CD4-positive, alpha-beta memory T cell (primary cell): ENCODE data around the gene AVPI1. TPM values are rescaled to one million over a fixed set of nuclear protein-coding genes. Genes with fewer than 3 reads are reported as not detected.

Experiments used
- CTCF ChIA-PET: fragments of 350-600 bp; sonication (Branson Sonifier 250); formaldehyde crosslinking; loops from one replicate; lab custom pipeline; 2021; ENCODE audit warnings: inconsistent platforms; ENCODE audit not compliant: partially characterized antibody; lab: Charles Lee
- POLR2A ChIA-PET: fragments of 350-600 bp; sonication (Branson Sonifier 250); formaldehyde crosslinking; loops from one replicate; lab custom pipeline; 2021; ENCODE audit not compliant: partially characterized antibody; lab: Charles Lee
- DNase-seq, 5 donors: peaks; one replicate each; pipeline versions ENCODE4 v3.0.0 to v3.0.0-alpha.2; 2020 to 2022; ENCODE audit warnings: mixed read lengths in 1 of 5
- H3K27ac ChIP-seq: one replicate; pipeline ENCODE4 v1.7.0; 2013; ENCODE audit warnings: low read depth, low read length
- H3K27me3 ChIP-seq: 2 replicates; pipeline ENCODE4 v1.7.0; 2013; ENCODE audit warnings: mild to moderate bottlenecking, low read length, moderate library complexity; ENCODE audit not compliant: insufficient read depth
- H3K36me3 ChIP-seq: 2 replicates; pipeline ENCODE4 v1.7.0; 2013; ENCODE audit warnings: mild to moderate bottlenecking, low read length, moderate library complexity; ENCODE audit not compliant: insufficient read depth
- H3K4me1 ChIP-seq: 2 replicates; pipeline ENCODE4 v1.7.0; 2013; ENCODE audit warnings: mild to moderate bottlenecking, low read length, moderate library complexity; ENCODE audit not compliant: insufficient read depth
- H3K4me3 ChIP-seq, 2 donors: one replicate each; pipeline ENCODE4 v1.7.0; 2013; ENCODE audit warnings: low read length in 2 of 2, mild to moderate bottlenecking in 1 of 2
- H3K9me3 ChIP-seq, 2 donors: one replicate each; pipeline ENCODE4 v1.7.0; 2013; ENCODE audit warnings: low read length in 2 of 2, control low read depth in 1 of 2; ENCODE audit not compliant: control insufficient read depth in 1 of 2
- H3K27ac Mint-ChIP-seq, 7 donors: one replicate each; pipeline ENCODE4 v1.8.0; 2020 to 2021; ENCODE audit warnings: mixed read lengths in 7 of 7, mild to moderate bottlenecking in 6 of 7, inconsistent platforms in 3 of 7, moderate library complexity in 3 of 7
- H3K27me3 Mint-ChIP-seq, 2 donors: one replicate each; pipeline ENCODE4 v1.8.0; 2020 to 2021; ENCODE audit warnings: mixed read lengths in 2 of 2
- H3K36me3 Mint-ChIP-seq, 2 donors: one replicate each; pipeline ENCODE4 v1.8.0; 2020 to 2021; ENCODE audit warnings: mixed read lengths in 2 of 2, inconsistent platforms in 1 of 2, mild to moderate bottlenecking in 1 of 2
- H3K4me1 Mint-ChIP-seq, 4 donors: one replicate each; pipeline ENCODE4 v1.8.0; 2020 to 2021; ENCODE audit warnings: mixed read lengths in 4 of 4, mild to moderate bottlenecking in 1 of 4
- H3K4me3 Mint-ChIP-seq, 8 donors: one replicate each; pipeline ENCODE4 v1.8.0; 2020 to 2021; ENCODE audit warnings: mixed read lengths in 8 of 8, mild to moderate bottlenecking in 7 of 8, moderate library complexity in 6 of 8, inconsistent platforms in 3 of 8
- H3K9me3 Mint-ChIP-seq, 8 donors: one replicate each; pipeline ENCODE4 v1.8.0; 2020 to 2021; ENCODE audit warnings: mixed read lengths in 8 of 8, mild to moderate bottlenecking in 5 of 8, inconsistent platforms in 3 of 8, moderate library complexity in 1 of 8
- intact Hi-C: fragments of 100-400 bp; cut with micrococcal nuclease; formaldehyde crosslinking; loops from one replicate; pipeline ENCODE4 v1.15.1; 2023
- polyA plus RNA-seq, 2 donors: library from polyadenylated mRNA; unstranded; fragments of 300-500 nt; fragmentation: Illumina TruSeq; gene quantifications; one replicate each; pipeline ENCODE4 v1.2.3, GENCODE V29; 2021
- total RNA-seq, 2 experiments: library from RNA; stranded (reverse); gene quantifications; one replicate each; pipeline ENCODE4 v1.2.3, GENCODE V29; 2021

The AVPI1 gene
- total and polyA plus RNA-seq, 4 experiments from 2014 or later = 1.8 to 5.6 (median 2.1) TPM

GRCh38 chr10:97683556-97684367, 3.3 kb downstream of the AVPI1 start:
- DNase-seq = no peak
- Histone ChIP-seq H3K4me3 (no peak overlapping the region), H3K27me3 (no peaks in the 10 kb centered on the region), H3K36me3 (no peaks in the 10 kb centered on the region), H3K9me3 (no peaks in the 10 kb centered on the region), H3K27ac (no peak overlapping the region), H3K4me1 (peaks cover 29% of the 10 kb centered on the region)
- Mint-ChIP-seq H3K4me1 (peaks cover 5 to 15% (median 10%) of the 10 kb centered on the region in 4 donors), H3K27ac (peak overlapping the region in 2 of 7 donors; percentile 17 to 35), H3K27me3 (no peaks in the 10 kb centered on the region), H3K9me3 (no peaks in the 10 kb centered on the region), H3K4me3 (no peak overlapping the region), H3K36me3 (no peaks in the 10 kb centered on the region)
- CTCF ChIA-PET = interaction anchor here (1.2 to 8.3 kb wide), 6 partner anchors 9 to 51 kb away, joined by 3 to 118 read pairs (median 4); no protein-coding TSS in a partner anchor
- intact Hi-C loops = no loop called here
- POLR2A ChIA-PET = interaction anchor here (0.7 to 1.2 kb wide), 2 partner anchors 30 to 53 kb away, joined by 4 to 7 read pairs; partner anchors contain the start of gene ZFYVE27

- peaks cover 17% of the 10 kb centered on the region for H3K4me1 ChIP-seq
- POLR2A ChIA-PET = no interaction called here
- Mint-ChIP-seq H3K27me3 (no peaks in the 10 kb centered on the region), H3K9me3 (no peaks in the 10 kb centered on the region), H3K4me3 (no peak overlapping the region), H3K4me1 (peaks cover 0 to 9% (median 2%) of the 10 kb centered on the region in 4 donors), H3K36me3 (no peaks in the 10 kb centered on the region), H3K27ac (no peak overlapping the region)
- intact Hi-C loops = no loop called here
- no peaks in the 10 kb centered on the region for H3K27me3 ChIP-seq
- CTCF ChIA-PET = interaction anchor here (1.2 to 8.3 kb wide), 5 partner anchors 23 to 53 kb away, joined by 3 to 118 read pairs (median 5); partner anchors contain the start of gene MARVELD1
- DNase-seq = no peak
- H3K4me3 ChIP-seq = no peak overlapping the region
- H3K27ac ChIP-seq = no peak overlapping the region
- no peaks in the 10 kb centered on the region for H3K9me3 ChIP-seq
- no peaks in the 10 kb centered on the region for H3K36me3 ChIP-seq
These were observed 5.0 kb downstream of the AVPI1 start for GRCh38 chr10:97682042-97682441.

DNA sequence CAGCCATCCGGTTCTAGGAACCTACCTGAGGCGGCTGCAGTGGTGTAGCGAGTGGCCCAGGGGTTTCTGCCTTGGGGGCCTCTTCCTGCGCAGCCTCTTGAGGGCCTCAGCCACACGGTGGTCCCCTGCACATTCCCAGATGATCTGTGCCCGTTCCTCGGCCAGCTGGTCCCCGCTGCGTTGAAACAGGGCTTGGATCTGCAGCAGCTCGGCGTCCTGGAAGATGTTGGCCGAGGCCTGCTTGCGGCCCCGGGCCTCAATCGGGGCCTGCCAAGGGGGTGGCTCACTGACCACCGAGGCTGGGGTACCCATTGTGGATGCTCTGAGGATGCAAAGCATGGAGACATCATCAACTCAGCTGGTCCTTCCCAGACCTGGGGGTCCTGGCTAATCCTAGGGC, 7.4 kb downstream of the AVPI1 start:
- Mint-ChIP-seq H3K9me3 (no peaks in the 10 kb centered on the region), H3K4me3 (no peak overlapping the region), H3K27ac (no peak overlapping the region), H3K27me3 (no peaks in the 10 kb centered on the region), H3K4me1 (peaks cover 0 to 1% (median 0%) of the 10 kb centered on the region in 4 donors), H3K36me3 (peaks cover 4% of the 10 kb centered on the region in 2 donors)
- H3K4me1 ChIP-seq = no peaks in the 10 kb centered on the region
- POLR2A ChIA-PET = interaction anchor here (0.7 kb wide), 1 partner anchor 397 kb away, joined by 3 read pairs; no protein-coding TSS in a partner anchor
- H3K9me3 ChIP-seq = no peaks in the 10 kb centered on the region
- no peaks in the 10 kb centered on the region for H3K27me3 ChIP-seq
- no peak overlapping the region for H3K4me3 ChIP-seq
- H3K36me3 ChIP-seq = no peaks in the 10 kb centered on the region
- CTCF ChIA-PET = interaction anchor here (0.8 to 8.5 kb wide), 7 partner anchors 8 to 190 kb away, joined by 3 to 159 read pairs (median 6); partner anchors contain the start of genes AVPI1 and ZFYVE27
- H3K27ac ChIP-seq = no peak overlapping the region
- DNase-seq = no peak
- intact Hi-C loops = no loop called here

- no peaks in the 10 kb centered on the region for H3K36me3 ChIP-seq
- H3K27ac ChIP-seq = no peak overlapping the region
- DNase-seq = peak; percentile 48 to 56 (median 53)
- CTCF ChIA-PET = interaction anchor here (0.8 to 8.5 kb wide), 14 partner anchors 9 to 192 kb away, joined by 3 to 159 read pairs (median 4); partner anchors contain the start of genes AVPI1 and ZFYVE27
- H3K27ac Mint-ChIP-seq = peak overlapping the region in 4 of 7 donors; percentile 7 to 73 (median 38)
- H3K27me3 Mint-ChIP-seq = no peaks in the 10 kb centered on the region
- intact Hi-C loops = loop anchor here (1.0 kb wide), 3 partner anchors 24 to 192 kb away; no protein-coding TSS in a partner anchor
- no peaks in the 10 kb centered on the region for H3K27me3 ChIP-seq
- no peak overlapping the region for H3K4me3 ChIP-seq
- no peaks in the 10 kb centered on the region for H3K9me3 Mint-ChIP-seq
- H3K4me1 ChIP-seq = no peaks in the 10 kb centered on the region
- POLR2A ChIA-PET = interaction anchor here (1.0 to 3.3 kb wide), 6 partner anchors 10 to 60 kb away, joined by 3 to 13 read pairs (median 3); partner anchors contain the start of genes AVPI1 and ZFYVE27
- no peaks in the 10 kb centered on the region for H3K9me3 ChIP-seq
- H3K36me3 Mint-ChIP-seq = peaks cover 22 to 23% of the 10 kb centered on the region in 2 donors
- peaks cover 0 to 1% (median 0%) of the 10 kb centered on the region in 4 donors for H3K4me1 Mint-ChIP-seq
- no peak overlapping the region for H3K4me3 Mint-ChIP-seq
These were observed 10.1 kb downstream of the AVPI1 start for GRCh38 chr10:97676770-97677581.

- Mint-ChIP-seq H3K4me1 (peaks cover 0 to 1% (median 0%) of the 10 kb centered on the region in 4 donors), H3K9me3 (no peaks in the 10 kb centered on the region), H3K4me3 (no peak overlapping the region), H3K36me3 (peaks cover 23 to 30% of the 10 kb centered on the region in 2 donors), H3K27me3 (no peaks in the 10 kb centered on the region), H3K27ac (no peak overlapping the region)
- intact Hi-C loops = no loop called here
- H3K27me3 ChIP-seq = no peaks in the 10 kb centered on the region
- ChIA-PET POLR2A (interaction anchor here (1.1 kb wide), 1 partner anchor 12 kb away, joined by 4 read pairs; the partner anchor contains the start of gene AVPI1), CTCF (interaction anchor here (1.2 to 8.5 kb wide), 6 partner anchors 8 to 58 kb away, joined by 3 to 159 read pairs (median 26); partner anchors contain the start of genes AVPI1 and ZFYVE27)
- H3K27ac ChIP-seq = no peak overlapping the region
- H3K4me3 ChIP-seq = no peak overlapping the region
- no peaks in the 10 kb centered on the region for H3K9me3 ChIP-seq
- DNase-seq = no peak
- no peaks in the 10 kb centered on the region for H3K36me3 ChIP-seq
- no peaks in the 10 kb centered on the region for H3K4me1 ChIP-seq
These were observed 11.8 kb downstream of the AVPI1 start for GRCh38 chr10:97675222-97675621.

DNA sequence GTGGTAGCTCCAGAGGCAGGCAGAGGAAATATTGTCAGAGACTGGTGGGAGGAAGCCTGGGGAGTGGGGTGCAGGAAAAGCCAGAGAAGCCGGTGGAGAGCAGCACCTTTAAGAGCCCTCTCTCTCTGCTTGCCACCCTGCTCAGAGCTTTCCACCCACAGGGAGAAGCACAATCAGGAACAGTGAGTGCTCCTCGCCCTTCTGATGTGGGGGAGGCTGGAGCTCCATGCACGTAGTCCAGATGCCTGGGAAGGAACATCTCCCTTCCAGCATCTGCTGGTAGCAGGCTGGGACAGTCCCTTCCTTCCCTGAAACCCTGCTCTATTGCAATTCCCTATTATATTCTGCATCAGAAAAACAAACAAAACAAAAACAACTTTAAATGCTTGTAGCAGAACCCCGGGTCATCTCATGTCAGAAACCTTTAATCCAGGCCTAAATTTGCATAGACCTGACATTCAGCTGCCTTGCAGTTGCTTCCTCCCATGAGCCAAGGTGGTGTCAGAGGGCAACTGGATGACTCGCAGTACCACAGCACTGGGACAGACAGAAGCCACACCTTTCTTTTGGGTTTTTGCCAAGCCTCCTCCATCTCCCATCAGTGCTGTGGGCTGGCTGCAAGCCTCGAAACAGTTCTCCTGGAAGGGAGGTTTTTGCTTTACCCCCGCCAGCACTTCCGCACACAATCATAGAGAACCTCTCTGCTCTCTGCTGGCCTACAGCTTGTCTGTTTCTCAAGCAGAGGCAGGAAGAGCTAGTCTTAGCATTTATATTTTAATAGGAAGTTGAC, 13.1 kb downstream of the AVPI1 start:
- POLR2A ChIA-PET = interaction anchor here (1.1 kb wide), 1 partner anchor 13 kb away, joined by 4 read pairs; the partner anchor contains the start of gene AVPI1

More for the DNA sequence above, 13.1 kb downstream of the AVPI1 start:
- no peaks in the 10 kb centered on the region for H3K36me3 ChIP-seq
- Mint-ChIP-seq H3K27me3 (no peaks in the 10 kb centered on the region), H3K9me3 (no peaks in the 10 kb centered on the region), H3K4me3 (no peak overlapping the region), H3K36me3 (peaks cover 23 to 35% of the 10 kb centered on the region in 2 donors), H3K4me1 (peaks cover 0 to 1% (median 0%) of the 10 kb centered on the region in 4 donors), H3K27ac (peak overlapping the region in 1 of 7 donors; percentile 27)
- H3K27me3 ChIP-seq = no peaks in the 10 kb centered on the region
- H3K4me3 ChIP-seq = no peak overlapping the region
- no peaks in the 10 kb centered on the region for H3K4me1 ChIP-seq
- intact Hi-C loops = no loop called here
- H3K27ac ChIP-seq = no peak overlapping the region
- DNase-seq = no peak
- CTCF ChIA-PET = interaction anchor here (1.1 to 8.5 kb wide), 4 partner anchors 9 to 59 kb away, joined by 3 to 159 read pairs (median 3); partner anchors contain the start of gene ZFYVE27
- no peaks in the 10 kb centered on the region for H3K9me3 ChIP-seq
